Stimulated activated CD4-positive, alpha-beta T cell treated with anti-CD3 and anti-CD28 coated beads, TNF-alpha, amount 100 ng/mL, for 4 hours (primary cell): Measurements from ENCODE around the gene ASXL1.
"Not testable (repeated sequence)": the region's sequence is repeated elsewhere in the genome, so short reads cannot be mapped to it uniquely, and the experiment has no call there.

Experiments used
- DNase-seq, 3 experiments: peaks; one replicate each; pipeline ENCODE4 v3.0.0-alpha.2; 2020; ENCODE audit warnings: low read depth in 3 of 3

Gene ASXL1

GRCh38 chr20:32362901-32363364 is 4.8 kb downstream of the ASXL1 start:
- DNase-seq = no peak

GRCh38 chr20:32363492-32363891 is 5.4 kb downstream of the ASXL1 start:
- DNase-seq = no peak

GRCh38 chr20:32364554-32365208 is 6.5 kb downstream of the ASXL1 start:
- no peak for DNase-seq

GRCh38 chr20:32365564-32365963 is 7.4 kb downstream of the ASXL1 start:
- no peak for DNase-seq

GRCh38 chr20:32366380-32366779 is 8.2 kb downstream of the ASXL1 start:
- DNase-seq = no peak

- no peak for DNase-seq
Measured at GRCh38 chr20:32368323-32368722, 10.2 kb downstream of the ASXL1 start.

- DNase-seq = no peak
Measured at GRCh38 chr20:32368925-32369324, 10.8 kb downstream of the ASXL1 start.

- DNase-seq = no peak
Measured at GRCh38 chr20:32370897-32371296, 12.8 kb downstream of the ASXL1 start.

GRCh38 chr20:32378461-32378860 is 20.3 kb downstream of the ASXL1 start:
- no peak for DNase-seq

- not testable (repeated sequence) for DNase-seq
Measured at GRCh38 chr20:32380037-32380436, 21.9 kb downstream of the ASXL1 start.

GRCh38 chr20:32380745-32381144 is 22.6 kb downstream of the ASXL1 start:
- no peak for DNase-seq

- no peak for DNase-seq
Measured at GRCh38 chr20:32382102-32382950, 24.2 kb downstream of the ASXL1 start.

- not testable (repeated sequence) for DNase-seq
Measured at GRCh38 chr20:32383441-32383840, 25.3 kb downstream of the ASXL1 start.

GRCh38 chr20:32385541-32385940 is 27.4 kb downstream of the ASXL1 start:
- DNase-seq = no peak

- DNase-seq = no peak
Measured at GRCh38 chr20:32386091-32386490, 28.0 kb downstream of the ASXL1 start.

- no peak for DNase-seq
Measured at GRCh38 chr20:32387252-32387651, 29.1 kb downstream of the ASXL1 start.

- DNase-seq = no peak
Measured at GRCh38 chr20:32391003-32391402, 32.9 kb downstream of the ASXL1 start.

- no peak for DNase-seq
Measured at GRCh38 chr20:32395066-32395465, 36.9 kb downstream of the ASXL1 start.

- no peak for DNase-seq
Measured at GRCh38 chr20:32396646-32397160, 38.6 kb downstream of the ASXL1 start.

- no peak for DNase-seq
Measured at GRCh38 chr20:32397567-32398084, 39.5 kb downstream of the ASXL1 start.

GRCh38 chr20:32400476-32400875 is 42.3 kb downstream of the ASXL1 start:
- no peak for DNase-seq

- DNase-seq = no peak
Measured at GRCh38 chr20:32404017-32404416, 45.9 kb downstream of the ASXL1 start.

GRCh38 chr20:32406701-32407100 is 48.6 kb downstream of the ASXL1 start:
- no peak for DNase-seq
